ENCODE measurements around the gene ANO8.

- TF ChIP-seq CTCF (IDR thresholded peaks at IDR 0.05) (no peak), EP300 (IDR thresholded peaks at IDR 0.05) (no peak)
Observed at GRCh38 chr19:17341386-17341785, 6.7 kb upstream of the ANO8 start.
